Measurements from ENCODE around the gene TSPAN14. TPM values are rescaled to one million over a fixed set of nuclear protein-coding genes. Genes with fewer than 3 reads are reported as not detected.

The TSPAN14 gene
- total RNA-seq, 4 donors from 2014 or later, result 17.9 to 50.5 (median 38.4) TPM

DNA sequence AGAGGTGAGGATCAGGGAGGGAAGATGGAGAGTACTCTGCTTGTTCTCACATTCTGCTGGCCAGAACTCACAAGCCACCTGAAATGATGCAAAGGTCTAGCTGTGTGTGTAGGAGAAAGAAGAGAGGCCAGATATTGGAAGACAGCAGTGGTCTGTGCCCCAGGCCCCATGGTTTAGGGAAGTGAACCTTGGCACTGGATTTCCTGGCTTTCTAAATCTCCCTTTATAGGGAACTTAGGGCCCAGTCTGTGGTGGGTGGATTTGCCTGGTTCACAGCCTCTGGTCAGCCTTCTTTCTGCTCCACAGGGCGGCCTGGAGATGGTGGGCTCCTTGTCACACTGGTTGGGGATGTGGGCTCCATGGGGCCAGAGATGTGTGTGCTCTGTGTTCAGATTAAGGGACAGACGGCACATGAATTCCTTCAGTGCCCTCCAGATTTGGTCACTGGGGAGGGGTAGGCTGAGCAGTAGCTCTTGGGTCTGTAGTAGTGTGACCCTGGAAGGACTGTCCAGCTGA, 74.1 kb downstream of the TSPAN14 start:
- no peak overlapping the region for H3K4me3 ChIP-seq
- no peak overlapping the region for H3K27ac ChIP-seq (replicated peaks in 1 of 4)
- TF ChIP-seq POLR2A (IDR thresholded peaks at IDR 0.05; ENCODE audit: low read depth) (no peak), POLR2AphosphoS5 (IDR thresholded peaks at IDR 0.05) (no peak), EP300 (IDR thresholded peaks at IDR 0.05) (no peak)
- TF ChIP-seq, protein P1, sequence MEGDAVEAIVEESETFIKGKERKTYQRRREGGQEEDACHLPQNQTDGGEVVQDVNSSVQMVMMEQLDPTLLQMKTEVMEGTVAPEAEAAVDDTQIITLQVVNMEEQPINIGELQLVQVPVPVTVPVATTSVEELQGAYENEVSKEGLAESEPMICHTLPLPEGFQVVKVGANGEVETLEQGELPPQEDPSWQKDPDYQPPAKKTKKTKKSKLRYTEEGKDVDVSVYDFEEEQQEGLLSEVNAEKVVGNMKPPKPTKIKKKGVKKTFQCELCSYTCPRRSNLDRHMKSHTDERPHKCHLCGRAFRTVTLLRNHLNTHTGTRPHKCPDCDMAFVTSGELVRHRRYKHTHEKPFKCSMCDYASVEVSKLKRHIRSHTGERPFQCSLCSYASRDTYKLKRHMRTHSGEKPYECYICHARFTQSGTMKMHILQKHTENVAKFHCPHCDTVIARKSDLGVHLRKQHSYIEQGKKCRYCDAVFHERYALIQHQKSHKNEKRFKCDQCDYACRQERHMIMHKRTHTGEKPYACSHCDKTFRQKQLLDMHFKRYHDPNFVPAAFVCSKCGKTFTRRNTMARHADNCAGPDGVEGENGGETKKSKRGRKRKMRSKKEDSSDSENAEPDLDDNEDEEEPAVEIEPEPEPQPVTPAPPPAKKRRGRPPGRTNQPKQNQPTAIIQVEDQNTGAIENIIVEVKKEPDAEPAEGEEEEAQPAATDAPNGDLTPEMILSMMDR (IDR thresholded peaks at IDR 0.05), result no peak
- intact Hi-C loops (cut with DNase I), result no loop called here
- DNase-seq (ENCODE audit: extremely low spot score), result no peak
- H3K9me3 ChIP-seq, result no peaks in the 10 kb centered on the region
- peaks cover 0 to 14% (median 6%) of the 10 kb centered on the region in 4 donors for H3K4me1 ChIP-seq
- WGBS, result 94% methylated on average over 2 of the region's 2 CpGs
- H3K27me3 ChIP-seq, result no peaks in the 10 kb centered on the region
- no peaks in the 10 kb centered on the region for H3K36me3 ChIP-seq

DNA sequence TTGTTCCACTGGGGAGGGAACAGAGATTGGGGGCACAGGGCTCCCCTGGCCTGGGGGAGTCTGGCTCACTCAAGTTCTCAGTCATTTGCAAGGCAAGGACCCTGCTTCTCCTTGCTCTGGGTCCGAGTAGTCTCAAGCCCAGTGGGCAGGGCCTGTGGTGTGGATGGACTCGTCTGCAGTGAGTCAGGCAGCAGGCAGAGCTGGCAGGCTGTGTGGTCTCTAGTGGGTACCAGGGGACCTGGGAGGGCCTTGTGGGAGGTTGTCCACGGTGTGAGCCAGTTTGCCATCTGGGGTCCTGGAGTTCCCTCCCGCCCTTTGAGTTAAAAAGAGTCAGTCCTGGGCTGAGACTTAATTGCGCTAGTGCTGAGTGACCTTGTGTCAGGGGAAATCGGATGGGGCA, 74.8 kb downstream of the TSPAN14 start:
- intact Hi-C loops (cut with DNase I), result no loop called here
- 70% methylated on average over 6 of the region's 6 CpGs for WGBS
- no peak for DNase-seq (ENCODE audit: extremely low spot score)
- peaks cover 0 to 14% (median 6%) of the 10 kb centered on the region in 4 donors for H3K4me1 ChIP-seq
- TF ChIP-seq, protein P1 (IDR thresholded peaks at IDR 0.05), result no peak
- TF ChIP-seq POLR2AphosphoS5 (IDR thresholded peaks at IDR 0.05) (no peak), POLR2A (IDR thresholded peaks at IDR 0.05; ENCODE audit: low read depth) (no peak), EP300 (IDR thresholded peaks at IDR 0.05) (no peak)
- no peaks in the 10 kb centered on the region for H3K36me3 ChIP-seq
- no peaks in the 10 kb centered on the region for H3K9me3 ChIP-seq
- H3K4me3 ChIP-seq, result no peak overlapping the region
- no peak overlapping the region for H3K27ac ChIP-seq (replicated peaks in 1 of 4)
- no peaks in the 10 kb centered on the region for H3K27me3 ChIP-seq

DNA sequence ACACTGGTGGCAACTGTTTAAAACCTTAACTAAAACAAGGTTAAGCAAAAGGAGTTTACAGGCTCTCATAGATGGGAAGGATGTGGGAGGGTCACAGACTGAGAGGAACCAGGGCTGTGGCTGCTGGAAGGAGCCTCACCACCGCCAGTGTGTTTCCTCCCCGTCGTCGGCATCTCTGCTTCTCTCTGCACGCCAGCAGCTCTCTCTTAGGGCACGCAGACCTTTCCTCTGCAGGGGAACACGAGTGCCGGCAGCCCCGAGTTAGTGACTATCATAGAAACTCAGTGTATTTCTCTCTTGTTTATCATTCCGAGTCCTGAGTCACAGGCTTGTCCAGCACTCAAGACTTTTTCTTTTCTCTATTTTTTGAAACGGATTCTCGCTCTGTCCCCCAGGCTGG, 75.5 kb downstream of the TSPAN14 start:
- Histone ChIP-seq H3K4me1 (peaks cover 0 to 14% (median 6%) of the 10 kb centered on the region in 4 donors), H3K9me3 (no peaks in the 10 kb centered on the region), H3K4me3 (no peak overlapping the region), H3K36me3 (no peaks in the 10 kb centered on the region), H3K27ac (replicated peaks in 1 of 4) (no peak overlapping the region), H3K27me3 (no peaks in the 10 kb centered on the region)
- 76% methylated on average over 11 of the region's 12 CpGs for WGBS
- DNase-seq (ENCODE audit: extremely low spot score), result no peak
- TF ChIP-seq, protein P1 (IDR thresholded peaks at IDR 0.05), result no peak
- intact Hi-C loops (cut with DNase I), result no loop called here

DNA sequence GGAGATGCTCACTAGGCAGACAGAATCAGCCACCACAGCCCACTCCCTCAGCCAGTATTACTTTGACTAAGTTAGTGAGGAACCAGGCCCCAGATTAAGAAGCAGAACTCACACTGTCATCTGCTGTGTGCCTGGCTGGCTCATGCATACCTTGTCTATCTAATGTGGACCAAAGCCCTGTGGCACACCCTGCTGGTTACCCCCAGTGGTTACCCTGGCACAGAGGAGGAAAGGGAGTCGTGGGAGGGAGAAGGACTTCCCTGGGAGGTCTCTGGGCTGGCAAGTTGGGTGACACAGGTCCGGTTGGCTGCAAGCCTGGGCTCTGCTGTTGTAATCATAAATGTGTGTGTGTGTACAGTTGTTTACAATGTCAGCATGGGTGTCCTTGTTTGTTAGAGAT, 76.1 kb downstream of the TSPAN14 start:
- WGBS, result 89% methylated on average over 2 of the region's 2 CpGs
- H3K9me3 ChIP-seq, result no peaks in the 10 kb centered on the region
- intact Hi-C loops (cut with DNase I), result no loop called here
- H3K27me3 ChIP-seq, result no peaks in the 10 kb centered on the region
- no peak for DNase-seq (ENCODE audit: extremely low spot score)
- H3K4me3 ChIP-seq, result no peak overlapping the region
- H3K27ac ChIP-seq (replicated peaks in 1 of 4), result no peak overlapping the region
- TF ChIP-seq EP300 (IDR thresholded peaks at IDR 0.05) (no peak), POLR2A (IDR thresholded peaks at IDR 0.05; ENCODE audit: low read depth) (no peak), POLR2AphosphoS5 (IDR thresholded peaks at IDR 0.05) (no peak)
- TF ChIP-seq, protein P1 (IDR thresholded peaks at IDR 0.05), result no peak
- H3K36me3 ChIP-seq, result no peaks in the 10 kb centered on the region
- H3K4me1 ChIP-seq, result peaks cover 0 to 14% (median 6%) of the 10 kb centered on the region in 4 donors

DNA sequence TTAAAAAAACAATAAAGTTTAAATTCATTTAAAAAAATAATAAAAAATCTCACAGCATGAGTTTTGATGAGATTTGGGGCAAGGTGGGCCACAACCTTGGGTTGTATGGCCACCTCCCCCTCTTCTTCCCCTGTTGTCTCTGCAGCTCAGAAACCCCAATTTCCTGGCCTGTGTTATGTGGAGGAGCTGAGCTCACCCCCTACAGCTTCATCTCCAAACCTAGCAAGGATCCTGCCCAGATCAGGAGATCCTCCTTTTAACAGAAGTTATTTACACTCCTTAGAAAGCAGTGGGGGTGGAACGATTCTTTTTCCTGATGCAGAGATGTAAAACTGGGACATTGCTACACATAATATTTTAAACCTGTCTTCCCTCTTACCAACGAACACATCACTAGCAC, 76.7 kb downstream of the TSPAN14 start:
- intact Hi-C loops (cut with DNase I), result no loop called here
- TF ChIP-seq POLR2AphosphoS5 (IDR thresholded peaks at IDR 0.05) (no peak), EP300 (IDR thresholded peaks at IDR 0.05) (no peak), POLR2A (IDR thresholded peaks at IDR 0.05; ENCODE audit: low read depth) (no peak)
- TF ChIP-seq, protein P1 (IDR thresholded peaks at IDR 0.05), result no peak
- no peaks in the 10 kb centered on the region for H3K27me3 ChIP-seq

More for the DNA sequence above, 76.7 kb downstream of the TSPAN14 start:
- 38% methylated on average over 2 of the region's 2 CpGs for WGBS
- Histone ChIP-seq H3K9me3 (no peaks in the 10 kb centered on the region), H3K4me3 (no peak overlapping the region), H3K4me1 (peaks cover 0 to 14% (median 8%) of the 10 kb centered on the region in 4 donors), H3K27ac (replicated peaks in 1 of 4) (no peak overlapping the region), H3K36me3 (no peaks in the 10 kb centered on the region)
- no peak for DNase-seq (ENCODE audit: extremely low spot score)

Measured in esophagus muscularis mucosa (tissue), 4 donors.